Naive thymus-derived CD4-positive, alpha-beta T cell (primary cell): Measurements from ENCODE around the gene KCNK10. TPM values are rescaled to one million over a fixed set of nuclear protein-coding genes. Genes with fewer than 3 reads are reported as not detected.

Experiments used
- ATAC-seq: fragments of 150-1000 bp; cut with Tn5 transposase; 2 replicates; pipeline ENCODE4 v1.10.0; 2021; ENCODE audit warnings: mild to moderate bottlenecking, moderate library complexity
- CTCF ChIA-PET: fragments of 350-600 bp; sonication (Branson Sonifier 250); formaldehyde crosslinking; loops from one replicate; lab custom pipeline; 2021; ENCODE audit warnings: antibody characterized with exemption; lab: Charles Lee
- POLR2A ChIA-PET: fragments of 350-600 bp; sonication (Branson Sonifier 250); formaldehyde crosslinking; loops from one replicate; lab custom pipeline; 2021; ENCODE audit warnings: antibody characterized with exemption, inconsistent platforms; lab: Charles Lee
- DNase-seq, 9 donors: peaks; one replicate each; pipeline versions ENCODE4 v3.0.0 to v3.0.0-alpha.2; 2020 to 2022; ENCODE audit warnings: mixed read lengths in 1 of 9
- H3K27ac ChIP-seq: one replicate; pipeline ENCODE4 v1.7.0; 2013; ENCODE audit warnings: mild to moderate bottlenecking, low read depth, low read length, moderate library complexity
- H3K27me3 ChIP-seq, 2 donors: one replicate each; pipeline ENCODE4 v1.7.0; 2013; ENCODE audit warnings: low read length in 2 of 2, mild to moderate bottlenecking in 2 of 2, moderate library complexity in 2 of 2; ENCODE audit not compliant: control insufficient read depth in 2 of 2, insufficient read depth in 2 of 2
- H3K36me3 ChIP-seq, 3 experiments: 1 replicate in 2 of 3; 2 replicates in 1 of 3; pipeline ENCODE4 v1.7.0; 2013; ENCODE audit warnings: low read length in 3 of 3, mild to moderate bottlenecking in 3 of 3, moderate library complexity in 1 of 3; ENCODE audit not compliant: insufficient read depth in 3 of 3, control insufficient read depth in 2 of 3
- H3K4me1 ChIP-seq, 2 donors: one replicate each; pipeline ENCODE4 v1.7.0; 2013; ENCODE audit warnings: low read length in 2 of 2, mild to moderate bottlenecking in 2 of 2, moderate library complexity in 1 of 2; ENCODE audit not compliant: control insufficient read depth in 2 of 2, insufficient read depth in 2 of 2
- H3K4me3 ChIP-seq: 2 replicates; pipeline ENCODE4 v1.7.0; 2013; ENCODE audit warnings: mild to moderate bottlenecking, low read length
- H3K9me3 ChIP-seq, 3 experiments: 1 replicate in 2 of 3; 2 replicates in 1 of 3; pipeline ENCODE4 v1.7.0; 2013; ENCODE audit warnings: low read length in 3 of 3; ENCODE audit not compliant: control insufficient read depth in 2 of 3
- H3K27ac Mint-ChIP-seq, 9 donors: one replicate each; pipeline ENCODE4 v1.8.0; 2020 to 2022; ENCODE audit warnings: mixed read lengths in 9 of 9, mild to moderate bottlenecking in 8 of 9, moderate library complexity in 5 of 9, inconsistent platforms in 2 of 9
- H3K27me3 Mint-ChIP-seq, 5 donors: one replicate each; pipeline ENCODE4 v1.8.0; 2021 to 2022; ENCODE audit warnings: mixed read lengths in 5 of 5, mild to moderate bottlenecking in 1 of 5
- H3K36me3 Mint-ChIP-seq, 5 donors: one replicate each; pipeline ENCODE4 v1.8.0; 2020 to 2022; ENCODE audit warnings: mixed read lengths in 5 of 5, mild to moderate bottlenecking in 3 of 5, inconsistent platforms in 1 of 5
- H3K4me1 Mint-ChIP-seq, 7 donors: one replicate each; pipeline ENCODE4 v1.8.0; 2020 to 2022; ENCODE audit warnings: mixed read lengths in 7 of 7, mild to moderate bottlenecking in 3 of 7, inconsistent platforms in 1 of 7
- H3K4me3 Mint-ChIP-seq, 10 donors: one replicate each; pipeline ENCODE4 v1.8.0; 2020 to 2022; ENCODE audit warnings: mild to moderate bottlenecking in 10 of 10, mixed read lengths in 10 of 10, moderate library complexity in 6 of 10, inconsistent platforms in 2 of 10
- H3K9me3 Mint-ChIP-seq, 11 donors: one replicate each; pipeline ENCODE4 v1.8.0; 2020 to 2022; ENCODE audit warnings: mixed read lengths in 11 of 11, mild to moderate bottlenecking in 4 of 11, inconsistent platforms in 1 of 11, moderate library complexity in 1 of 11
- intact Hi-C, 2 donors: fragments of 100-400 bp; cut with micrococcal nuclease; formaldehyde crosslinking; loops; one replicate each; pipeline ENCODE4 v1.15.1; 2023
- polyA plus RNA-seq, 2 donors: library from polyadenylated mRNA; unstranded; fragments of 300-500 nt; fragmentation: Illumina TruSeq; gene quantifications; one replicate each; pipeline ENCODE4 v1.2.3, GENCODE V29; 2021
- total RNA-seq, 6 experiments: library from RNA in 5 of 6; stranded (reverse) in 5 of 6; gene quantifications; 1 replicate in 5 of 6; 2 replicates in 1 of 6; pipeline ENCODE4 v1.2.3 and lab custom pipeline; 2021 to 2026

Gene KCNK10
- total and polyA plus RNA-seq, 7 experiments from 2014 or later, result 0.10 to 0.21 TPM; not detected in 5

DNA sequence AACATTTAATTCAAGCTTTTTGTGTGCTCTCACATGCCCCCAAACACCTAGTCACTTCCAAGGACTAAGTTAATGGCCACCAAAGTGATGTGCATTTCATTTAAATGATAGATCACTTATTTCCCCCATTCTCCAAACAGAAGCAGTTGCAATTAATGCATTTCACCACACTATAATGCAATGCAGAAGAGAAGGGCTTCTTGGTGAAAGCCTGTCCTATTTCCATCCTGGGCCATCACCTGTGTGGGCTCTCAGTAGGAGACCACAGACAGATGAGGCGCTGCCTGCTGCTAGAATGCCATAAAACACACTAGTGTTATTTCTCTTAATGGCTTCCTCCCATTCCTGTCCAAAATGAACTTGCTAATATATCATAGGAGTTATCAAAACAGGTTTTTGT, 166.9 kb downstream of the KCNK10 start:
- ChIA-PET CTCF (no interaction called here), POLR2A (no interaction called here)
- Histone ChIP-seq H3K27ac (no peak overlapping the region), H3K27me3 (no peaks in the 10 kb centered on the region), H3K36me3 (no peaks in the 10 kb centered on the region), H3K4me1 (no peaks in the 10 kb centered on the region), H3K4me3 (no peak overlapping the region), H3K9me3 (no peaks in the 10 kb centered on the region)
- Mint-ChIP-seq H3K36me3 (peaks cover 0 to 4% (median 0%) of the 10 kb centered on the region in 5 donors), H3K27me3 (peaks cover 0 to 25% (median 15%) of the 10 kb centered on the region in 5 donors), H3K9me3 (peaks cover 0 to 3% (median 0%) of the 10 kb centered on the region in 11 donors), H3K4me3 (no peak overlapping the region), H3K27ac (no peak overlapping the region), H3K4me1 (peaks cover 0 to 1% (median 0%) of the 10 kb centered on the region in 7 donors)
- intact Hi-C loops, result no loop called here
- DNase-seq, result no peak
- ATAC-seq, result no peak

DNA sequence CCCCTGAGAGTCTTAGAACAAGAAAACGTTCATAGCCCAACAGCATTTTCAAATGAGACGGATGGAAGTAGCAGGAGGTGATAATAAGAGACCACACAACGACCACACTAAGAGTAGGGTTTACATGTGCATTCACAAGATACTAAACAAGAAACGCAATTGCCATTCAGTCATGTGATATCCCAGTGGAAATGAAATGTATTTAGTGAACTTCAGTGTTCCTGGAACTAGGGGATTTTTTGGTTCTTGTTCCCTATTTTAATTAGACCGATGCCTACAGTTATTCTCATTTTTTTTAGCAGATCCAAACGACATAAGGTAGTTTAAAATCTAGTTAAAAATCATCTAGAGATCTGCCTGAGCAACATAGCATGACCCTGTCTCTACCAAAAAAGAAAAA, 168.1 kb downstream of the KCNK10 start:
- Mint-ChIP-seq H3K36me3 (peaks cover 0 to 4% (median 0%) of the 10 kb centered on the region in 5 donors), H3K27me3 (peaks cover 0 to 16% (median 5%) of the 10 kb centered on the region in 5 donors), H3K4me1 (no peaks in the 10 kb centered on the region), H3K9me3 (peaks cover 0 to 4% (median 0%) of the 10 kb centered on the region in 11 donors), H3K27ac (no peak overlapping the region), H3K4me3 (no peak overlapping the region)
- ChIA-PET POLR2A (interaction anchor here (0.8 kb wide), 1 partner anchor 351 kb away, joined by 3 read pairs; no protein-coding TSS in a partner anchor), CTCF (no interaction called here)
- no peaks in the 10 kb centered on the region for H3K27me3 ChIP-seq
- no peak overlapping the region for H3K27ac ChIP-seq
- DNase-seq, result no peak
- ATAC-seq, result no peak
- intact Hi-C loops, result no loop called here
- no peaks in the 10 kb centered on the region for H3K9me3 ChIP-seq
- H3K4me3 ChIP-seq, result no peak overlapping the region
- H3K36me3 ChIP-seq, result no peaks in the 10 kb centered on the region
- H3K4me1 ChIP-seq, result no peaks in the 10 kb centered on the region

DNA sequence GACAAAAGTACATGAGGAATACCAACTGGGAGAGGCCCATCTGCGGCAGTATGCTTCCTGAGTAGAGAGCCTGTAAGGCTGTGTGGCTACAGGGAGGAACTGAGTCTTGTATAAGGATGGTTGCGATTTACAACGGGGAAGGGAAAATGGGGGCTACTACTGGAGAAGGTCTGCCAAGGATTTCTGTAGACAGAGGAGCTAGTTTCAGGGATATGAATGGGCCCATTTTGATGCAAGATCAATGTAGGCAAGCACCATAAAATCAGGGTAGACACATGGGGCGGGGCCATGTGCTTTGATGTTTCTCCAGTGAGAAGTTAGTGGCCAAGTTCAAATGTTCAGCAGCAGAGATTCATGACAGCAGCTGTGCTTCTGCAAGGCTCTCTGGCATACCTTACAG, 168.7 kb downstream of the KCNK10 start:
- H3K9me3 Mint-ChIP-seq, result peaks cover 0 to 4% (median 0%) of the 10 kb centered on the region in 11 donors
- no peak overlapping the region for H3K27ac ChIP-seq
- peaks cover 0 to 4% (median 0%) of the 10 kb centered on the region in 5 donors for H3K36me3 Mint-ChIP-seq
- no peaks in the 10 kb centered on the region for H3K4me1 Mint-ChIP-seq
- peaks cover 0 to 10% (median 3%) of the 10 kb centered on the region in 5 donors for H3K27me3 Mint-ChIP-seq
- H3K9me3 ChIP-seq, result no peaks in the 10 kb centered on the region
- H3K27ac Mint-ChIP-seq, result no peak overlapping the region
- H3K27me3 ChIP-seq, result no peaks in the 10 kb centered on the region
- no peaks in the 10 kb centered on the region for H3K36me3 ChIP-seq
- ChIA-PET POLR2A (no interaction called here), CTCF (no interaction called here)
- no peak for DNase-seq
- intact Hi-C loops, result no loop called here
- ATAC-seq, result no peak
- no peak overlapping the region for H3K4me3 Mint-ChIP-seq
- H3K4me1 ChIP-seq, result no peaks in the 10 kb centered on the region
- H3K4me3 ChIP-seq, result no peak overlapping the region

- Mint-ChIP-seq H3K36me3 (peaks cover 0 to 3% (median 0%) of the 10 kb centered on the region in 5 donors), H3K4me3 (no peak overlapping the region), H3K27ac (no peak overlapping the region), H3K4me1 (no peaks in the 10 kb centered on the region), H3K27me3 (peaks cover 0 to 6% (median 0%) of the 10 kb centered on the region in 5 donors), H3K9me3 (peaks cover 0 to 4% (median 0%) of the 10 kb centered on the region in 11 donors)
- H3K4me3 ChIP-seq, result no peak overlapping the region
- ATAC-seq (no peak), DNase-seq (no peak)
- H3K4me1 ChIP-seq, result no peaks in the 10 kb centered on the region
- H3K36me3 ChIP-seq, result no peaks in the 10 kb centered on the region
- H3K27ac ChIP-seq, result no peak overlapping the region
- ChIA-PET POLR2A (interaction anchor here (0.6 kb wide), 2 partner anchors 48 to 925 kb away, joined by 4 to 5 read pairs; no protein-coding TSS in a partner anchor), CTCF (no interaction called here)
- intact Hi-C loops, result no loop called here
- H3K9me3 ChIP-seq, result no peaks in the 10 kb centered on the region
- H3K27me3 ChIP-seq, result no peaks in the 10 kb centered on the region
Observed at GRCh38 chr14:88146881-88147649, 176.0 kb downstream of the KCNK10 start.

GRCh38 chr14:88143810-88144209, 179.3 kb downstream of the KCNK10 start:
- ChIA-PET POLR2A (no interaction called here), CTCF (no interaction called here)
- H3K36me3 Mint-ChIP-seq, result no peaks in the 10 kb centered on the region
- Histone ChIP-seq H3K4me3 (no peak overlapping the region), H3K36me3 (no peaks in the 10 kb centered on the region), H3K4me1 (no peaks in the 10 kb centered on the region), H3K27ac (no peak overlapping the region), H3K9me3 (no peaks in the 10 kb centered on the region), H3K27me3 (no peaks in the 10 kb centered on the region)
- peaks cover 0 to 2% (median 0%) of the 10 kb centered on the region in 7 donors for H3K4me1 Mint-ChIP-seq
- H3K4me3 Mint-ChIP-seq, result no peak overlapping the region
- DNase-seq (no peak), ATAC-seq (no peak)
- H3K27ac Mint-ChIP-seq, result no peak overlapping the region
- peaks cover 0 to 7% (median 4%) of the 10 kb centered on the region in 5 donors for H3K27me3 Mint-ChIP-seq
- no peaks in the 10 kb centered on the region for H3K9me3 Mint-ChIP-seq
- intact Hi-C loops, result no loop called here

DNA sequence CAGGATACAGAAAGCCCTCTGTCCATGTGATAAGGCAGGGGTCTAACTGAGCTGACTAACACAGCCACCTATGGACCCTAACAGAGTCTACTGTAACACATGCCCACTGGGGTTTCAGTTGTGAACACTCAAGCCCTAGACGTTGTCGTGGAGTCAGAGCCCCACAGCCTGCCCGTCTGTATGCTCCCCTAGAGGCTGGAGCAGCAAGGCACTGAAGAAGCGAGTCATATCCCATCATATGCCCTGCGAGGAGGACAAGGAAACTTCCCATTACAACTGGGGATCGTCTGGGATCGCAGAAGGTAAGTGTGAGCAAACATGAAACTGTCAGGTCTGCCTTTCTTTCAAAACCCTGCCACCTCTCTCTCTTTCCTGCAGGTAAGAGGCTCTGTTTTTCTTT, 180.1 kb downstream of the KCNK10 start:
- intact Hi-C loops, result no loop called here
- Mint-ChIP-seq H3K9me3 (no peaks in the 10 kb centered on the region), H3K27ac (no peak overlapping the region), H3K4me1 (peaks cover 0 to 2% (median 0%) of the 10 kb centered on the region in 7 donors), H3K4me3 (no peak overlapping the region), H3K27me3 (peaks cover 0 to 7% (median 3%) of the 10 kb centered on the region in 5 donors), H3K36me3 (no peaks in the 10 kb centered on the region)
- no peak overlapping the region for H3K27ac ChIP-seq
- CTCF ChIA-PET, result no interaction called here
- POLR2A ChIA-PET, result no interaction called here
- no peaks in the 10 kb centered on the region for H3K4me1 ChIP-seq
- H3K27me3 ChIP-seq, result no peaks in the 10 kb centered on the region
- ATAC-seq (no peak), DNase-seq (no peak)
- no peak overlapping the region for H3K4me3 ChIP-seq
- no peaks in the 10 kb centered on the region for H3K36me3 ChIP-seq
- no peaks in the 10 kb centered on the region for H3K9me3 ChIP-seq

DNA sequence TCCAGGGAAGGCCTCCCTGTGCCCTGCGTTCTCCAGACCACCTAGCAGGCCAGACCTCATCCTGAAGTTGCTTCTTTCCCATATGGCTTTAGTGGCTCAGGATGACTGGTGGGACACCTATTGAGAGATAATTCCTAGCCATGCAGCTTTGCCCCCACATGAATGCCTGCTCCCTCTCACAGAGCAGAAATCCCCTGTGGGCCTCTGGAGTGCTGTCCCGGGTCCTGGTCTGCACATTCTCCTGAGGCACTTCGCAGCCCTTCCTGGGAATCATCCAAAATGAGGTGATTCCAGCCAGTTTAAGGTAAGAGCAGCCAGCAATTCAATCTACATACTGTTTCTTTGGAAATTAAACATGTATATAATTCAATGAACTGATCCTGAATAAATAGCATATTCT, 182.2 kb downstream of the KCNK10 start:
- ChIA-PET CTCF (no interaction called here), POLR2A (no interaction called here)
- Histone ChIP-seq H3K27me3 (no peaks in the 10 kb centered on the region), H3K4me3 (no peak overlapping the region), H3K36me3 (no peaks in the 10 kb centered on the region), H3K27ac (no peak overlapping the region), H3K9me3 (no peaks in the 10 kb centered on the region), H3K4me1 (no peaks in the 10 kb centered on the region)
- intact Hi-C loops, result no loop called here
- Mint-ChIP-seq H3K36me3 (no peaks in the 10 kb centered on the region), H3K27ac (no peak overlapping the region), H3K9me3 (no peaks in the 10 kb centered on the region), H3K27me3 (peaks cover 0 to 7% (median 3%) of the 10 kb centered on the region in 5 donors), H3K4me1 (peaks cover 0 to 4% (median 0%) of the 10 kb centered on the region in 7 donors), H3K4me3 (no peak overlapping the region)
- DNase-seq (no peak), ATAC-seq (no peak)
